GM12892 (cell line): Measurements from ENCODE around the gene SNED1.

Experiments
- POLR2A ChIP-seq: IDR thresholded peaks from 2 replicates; pipeline ENCODE4 v1.6.1; 2011; ENCODE audit warnings: low read depth, low read length, control low read depth
- POLR2AphosphoS5 ChIP-seq: IDR thresholded peaks from 2 replicates; pipeline ENCODE4 v1.6.1; 2011; ENCODE audit warnings: low read depth, low read length, control low read depth

DNA sequence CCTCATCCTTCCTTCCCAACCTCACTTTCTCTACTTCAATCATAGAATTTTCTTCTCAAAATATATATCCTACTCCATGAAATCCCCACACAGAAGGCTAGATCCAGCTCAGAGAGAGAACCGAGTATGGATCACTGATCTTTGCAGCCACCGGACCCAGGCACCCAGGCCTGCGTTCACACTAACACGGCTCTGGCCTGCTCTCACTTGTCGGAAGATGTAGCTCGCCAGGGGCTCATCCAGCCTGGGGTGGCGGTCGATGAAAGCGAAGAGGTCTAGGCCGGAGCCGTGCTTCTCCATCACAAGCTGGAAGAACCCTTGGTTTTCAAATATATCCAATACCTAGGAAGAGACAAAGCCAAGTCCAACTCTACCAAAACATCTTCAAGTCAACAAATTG, 116.4 kb downstream of the SNED1 start:
- no peak for TF ChIP-seq POLR2AphosphoS5
- no peak for TF ChIP-seq POLR2A
